GM21367 (cell line): Measurements from ENCODE around the gene TBC1D13.
"Not testable (repeated sequence)": the region's sequence is repeated elsewhere in the genome, so short reads cannot be mapped to it uniquely, and the experiment has no call there.

Experiments
- ATAC-seq: cut with Tn5 transposase; IDR thresholded peaks from one replicate; pipeline ENCODE4 v1.9.1; 2021; ENCODE audit not compliant: unreplicated experiment

TBC1D13 gene

DNA sequence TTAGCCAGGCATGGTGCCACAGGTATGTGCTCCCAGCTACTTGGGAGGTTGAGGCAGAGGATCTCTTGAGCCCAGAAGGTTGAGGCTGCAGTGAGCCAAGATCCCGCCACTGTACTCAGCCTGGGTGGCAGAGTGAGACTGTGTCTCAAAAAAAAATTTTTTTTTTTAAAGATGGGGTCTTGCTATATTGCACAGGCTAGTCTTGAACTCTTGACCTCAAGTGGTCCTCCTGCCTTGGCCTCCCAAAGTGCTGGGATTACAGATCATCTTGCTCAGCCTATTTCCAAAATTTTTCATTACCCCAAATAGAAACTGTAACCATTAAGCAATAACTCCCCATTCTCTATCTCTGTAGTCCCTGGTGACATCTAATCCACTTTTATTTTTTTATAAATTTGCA lies 4.4 kb upstream of the TBC1D13 start:
- no peak for ATAC-seq

DNA sequence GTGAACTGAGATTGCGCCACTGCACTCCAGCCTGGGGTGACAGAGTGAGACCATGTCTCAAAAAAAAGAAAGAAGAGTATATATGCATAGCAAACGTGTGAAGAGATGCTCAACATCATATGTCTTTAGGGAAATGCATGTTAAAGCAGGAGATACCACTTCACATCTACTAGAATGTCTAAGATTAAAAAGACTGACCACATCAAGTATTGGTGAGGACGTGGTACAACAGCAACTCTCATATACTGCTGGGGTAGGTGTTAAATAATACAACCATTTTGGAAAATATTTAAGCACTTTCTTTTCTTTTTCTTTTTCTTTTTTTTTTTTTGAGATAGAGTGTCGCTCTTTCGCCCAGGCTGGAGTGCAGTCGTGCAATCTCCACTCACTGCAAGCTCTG lies 1.6 kb upstream of the TBC1D13 start:
- ATAC-seq, result no peak

DNA sequence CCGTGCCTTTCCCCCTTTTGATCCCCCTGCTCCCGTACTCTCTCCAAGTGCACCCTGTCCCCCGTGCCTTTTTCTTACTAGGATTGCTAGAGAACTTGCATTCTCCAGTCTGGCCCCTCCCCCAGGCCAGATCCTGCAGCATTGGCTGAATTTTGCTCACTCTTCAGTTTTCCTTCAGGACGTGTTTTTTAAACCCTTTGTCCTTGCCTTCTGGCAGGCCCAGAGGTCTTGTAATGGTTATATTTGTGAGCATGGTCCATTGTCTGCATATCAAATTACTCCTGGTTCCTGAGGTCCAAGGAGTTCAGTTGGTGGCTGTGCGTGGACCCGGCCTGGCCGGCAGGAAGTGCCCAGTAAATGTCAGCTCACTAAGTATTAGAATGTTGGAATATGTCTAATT lies 606 bp downstream of the TBC1D13 start:
- ATAC-seq, result no peak

DNA sequence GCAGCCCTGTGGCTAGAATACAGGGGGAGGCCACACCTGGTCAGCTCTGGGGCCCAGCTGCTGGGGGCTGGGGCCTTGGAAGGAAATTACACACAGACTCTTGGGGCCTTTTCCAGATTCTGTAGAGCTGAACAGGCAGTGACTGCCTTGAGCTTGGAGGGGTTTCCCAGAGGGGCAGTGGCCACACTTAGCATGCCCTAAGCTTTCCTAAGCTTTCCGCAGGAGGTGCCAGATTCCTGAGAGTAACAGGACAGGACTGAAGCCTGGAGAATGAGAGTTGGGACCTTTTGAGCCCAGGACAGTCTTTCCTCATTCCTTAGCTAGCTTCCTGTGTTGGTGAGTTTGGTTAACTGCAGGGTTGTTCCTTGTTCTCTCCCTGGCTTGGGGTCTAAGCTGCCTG lies 1.4 kb downstream of the TBC1D13 start:
- no peak for ATAC-seq

DNA sequence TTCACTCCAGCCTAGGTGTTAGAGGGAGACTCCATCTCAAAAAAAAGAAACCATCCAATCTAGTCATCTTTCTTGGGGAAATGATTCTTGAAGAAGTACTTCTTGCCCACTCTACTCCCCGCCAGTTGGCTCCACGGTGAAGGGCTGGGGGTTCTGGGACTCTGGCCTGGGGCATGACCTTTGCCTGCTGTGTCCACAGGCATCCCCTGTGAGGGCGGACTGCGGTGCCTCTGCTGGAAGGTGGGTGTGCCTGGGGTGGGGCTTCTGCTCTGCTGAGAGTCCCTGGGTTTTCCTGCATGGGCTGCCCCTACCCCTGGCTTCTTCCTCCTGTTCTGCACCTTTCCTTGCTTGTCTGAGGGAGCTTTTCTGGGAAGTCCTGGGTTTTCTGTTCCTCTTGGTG lies 3.5 kb downstream of the TBC1D13 start:
- no peak for ATAC-seq

DNA sequence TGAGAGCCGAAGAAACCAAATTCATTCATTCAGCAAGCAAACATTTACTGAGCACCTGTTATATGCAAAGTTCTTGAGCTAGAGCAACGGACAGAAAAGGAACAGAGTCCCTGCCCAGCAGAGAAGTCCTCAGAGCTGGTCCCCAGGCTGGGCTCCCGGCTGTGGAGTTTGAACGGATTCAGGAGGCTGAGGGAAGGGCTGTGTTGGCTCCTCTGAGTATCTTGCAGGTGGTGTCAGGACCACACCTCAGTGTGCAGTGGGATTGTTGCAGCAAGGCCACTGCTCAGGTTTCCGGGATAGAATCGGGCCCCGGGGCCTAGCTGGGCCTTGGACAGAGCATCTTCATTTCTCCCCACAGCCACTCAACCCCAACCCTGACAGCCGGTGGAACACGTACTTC lies 5.1 kb downstream of the TBC1D13 start:
- no peak for ATAC-seq

DNA sequence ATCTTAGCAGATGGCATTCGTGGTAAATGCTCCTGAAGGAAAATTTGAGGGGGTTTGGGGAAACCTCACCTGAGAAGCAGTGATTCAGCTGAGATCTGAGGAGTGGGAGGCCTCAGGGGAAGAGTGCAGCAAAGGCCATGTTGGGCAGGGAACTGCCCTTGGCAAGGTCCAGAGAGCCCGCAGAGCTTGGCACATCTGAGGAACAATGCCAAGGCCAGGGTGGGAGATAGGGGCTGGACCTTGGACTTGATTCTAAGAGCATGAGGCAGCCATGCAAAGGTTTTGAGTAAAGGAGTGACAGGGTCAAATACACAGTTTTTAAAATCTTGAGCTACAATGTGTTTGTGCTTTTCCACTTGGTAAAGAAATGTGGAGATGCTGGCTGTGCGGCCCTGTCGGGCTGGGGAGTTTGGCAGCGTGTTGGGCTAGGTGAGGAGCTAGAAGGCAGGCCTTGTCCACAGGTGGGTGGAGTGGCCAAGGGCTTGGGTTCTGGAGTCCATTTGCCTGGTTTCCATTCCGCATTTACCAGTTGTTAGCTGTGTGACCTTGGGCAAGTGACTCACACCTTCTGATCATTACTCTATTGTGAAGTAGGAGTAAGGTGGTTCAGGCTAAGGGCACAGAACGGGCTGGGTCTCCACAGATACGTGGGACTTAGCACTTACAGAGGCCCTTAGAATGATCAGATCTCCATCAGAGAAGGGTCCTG lies 6.1 kb downstream of the TBC1D13 start:
- ATAC-seq, result no peak

DNA sequence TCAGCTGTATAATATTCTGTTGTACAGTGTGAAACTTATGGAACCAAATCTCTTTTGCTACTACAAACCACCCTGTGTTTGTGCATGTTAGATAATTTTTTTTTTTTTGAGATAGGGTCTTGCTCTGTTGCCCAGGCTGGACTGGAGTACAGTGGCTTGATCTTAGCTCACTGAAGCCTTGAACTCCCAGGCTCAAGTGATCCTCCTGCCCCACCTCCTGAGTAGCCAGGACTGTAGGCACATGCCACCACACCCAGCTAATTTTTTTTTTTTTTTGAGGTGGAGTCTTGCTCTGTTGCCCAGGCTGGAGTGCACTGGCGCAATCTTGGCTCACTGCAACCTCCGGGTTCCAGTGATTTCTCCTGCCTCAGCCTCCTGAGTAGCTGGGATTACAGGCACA lies 7.9 kb downstream of the TBC1D13 start:
- ATAC-seq, result not testable (repeated sequence)

DNA sequence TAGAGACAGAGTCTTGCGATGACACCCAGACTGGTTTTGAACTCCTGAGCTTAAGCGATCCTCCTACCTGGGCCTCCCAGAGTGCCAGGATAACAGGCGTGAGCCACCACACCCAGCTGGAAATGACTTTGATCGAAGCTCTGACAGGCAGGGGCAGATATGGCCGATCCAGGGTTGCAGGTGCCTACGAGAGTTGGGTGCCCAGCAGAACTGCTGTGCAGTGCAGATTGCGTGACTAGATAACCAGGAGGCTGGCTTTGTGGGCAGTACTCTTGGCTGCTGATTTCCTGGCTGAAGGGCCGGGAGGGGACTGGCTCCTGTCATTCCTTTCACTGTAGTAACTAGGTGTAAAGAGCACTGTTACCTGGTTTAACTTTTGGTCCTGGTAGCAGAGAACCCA lies 11.8 kb downstream of the TBC1D13 start:
- no peak for ATAC-seq

DNA sequence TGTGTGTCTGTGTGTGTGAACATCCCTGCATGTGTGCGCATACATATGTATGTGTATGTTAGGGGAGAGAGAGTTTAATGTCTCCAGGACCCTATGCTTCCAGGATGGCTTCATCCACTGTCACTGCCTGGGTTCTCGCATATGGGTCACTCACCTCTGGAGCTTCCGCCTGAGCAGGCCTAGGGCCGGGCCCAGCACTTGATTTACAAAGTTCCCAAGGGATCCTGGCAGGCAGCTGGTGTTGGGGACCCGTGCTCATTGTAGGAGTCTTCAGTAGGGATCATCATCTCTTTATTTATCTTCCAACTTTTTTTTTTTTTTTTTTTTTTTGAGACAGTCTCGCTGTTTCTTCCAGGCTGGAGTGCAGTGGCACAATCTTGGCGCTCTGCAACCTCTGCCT lies 13.0 kb downstream of the TBC1D13 start:
- ATAC-seq, result no peak

DNA sequence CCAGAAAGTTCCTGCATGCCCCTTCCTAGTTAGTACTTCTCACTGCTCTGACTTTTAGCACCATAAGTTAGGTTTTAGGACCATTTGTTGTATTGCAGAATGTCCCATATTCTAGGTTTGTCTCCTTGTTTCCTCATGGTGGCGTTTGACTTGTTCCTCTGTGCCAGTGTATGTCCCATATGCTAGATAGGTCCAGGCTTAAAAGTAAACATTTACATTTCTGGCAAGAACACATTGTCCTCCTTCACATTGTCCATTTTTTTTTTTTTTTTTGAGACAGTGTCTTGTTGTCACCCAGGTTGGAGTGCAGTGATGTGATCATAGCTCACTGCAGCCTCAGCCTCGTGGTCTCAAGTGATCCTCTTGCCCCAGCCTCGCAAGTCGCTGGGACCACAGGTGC lies 15.4 kb downstream of the TBC1D13 start:
- no peak for ATAC-seq

DNA sequence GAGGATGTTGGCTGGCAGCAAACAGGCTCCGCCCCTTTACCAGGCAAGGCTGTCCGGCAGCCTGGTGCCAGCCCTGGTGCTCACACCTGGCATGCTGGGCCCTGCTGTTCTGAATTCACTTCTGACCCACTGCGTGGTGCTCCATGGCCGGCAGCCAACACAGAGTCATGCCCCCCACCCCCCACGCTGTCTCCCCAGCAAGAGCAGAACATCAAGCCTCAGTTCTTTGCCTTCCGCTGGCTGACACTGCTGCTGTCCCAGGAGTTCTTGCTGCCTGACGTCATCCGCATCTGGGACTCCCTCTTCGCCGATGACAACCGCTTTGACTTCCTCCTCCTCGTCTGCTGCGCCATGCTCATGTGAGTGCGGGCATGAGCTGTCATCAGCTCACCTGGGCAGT lies 18.6 kb downstream of the TBC1D13 start:
- ATAC-seq, result no peak

DNA sequence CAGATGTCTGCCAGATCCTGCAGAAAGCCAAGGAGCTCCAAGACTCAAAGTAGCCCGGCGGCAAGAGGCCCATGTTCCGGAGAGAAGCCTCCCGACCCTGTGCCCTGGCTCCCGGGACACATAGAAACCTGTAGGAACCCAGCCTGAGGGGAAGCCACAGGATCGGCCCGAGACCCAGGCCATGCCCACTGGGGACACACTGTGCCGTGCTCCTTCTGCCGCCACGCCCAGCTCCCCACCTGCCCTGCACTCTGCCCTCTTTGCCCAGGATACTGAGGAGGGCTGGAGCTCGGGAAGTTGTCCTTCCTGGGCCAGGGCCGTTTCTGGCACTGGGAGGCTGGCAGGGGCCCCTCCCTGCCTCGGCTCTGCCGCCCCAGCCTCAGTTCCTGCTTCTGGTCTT lies 20.8 kb downstream of the TBC1D13 start:
- no peak for ATAC-seq

DNA sequence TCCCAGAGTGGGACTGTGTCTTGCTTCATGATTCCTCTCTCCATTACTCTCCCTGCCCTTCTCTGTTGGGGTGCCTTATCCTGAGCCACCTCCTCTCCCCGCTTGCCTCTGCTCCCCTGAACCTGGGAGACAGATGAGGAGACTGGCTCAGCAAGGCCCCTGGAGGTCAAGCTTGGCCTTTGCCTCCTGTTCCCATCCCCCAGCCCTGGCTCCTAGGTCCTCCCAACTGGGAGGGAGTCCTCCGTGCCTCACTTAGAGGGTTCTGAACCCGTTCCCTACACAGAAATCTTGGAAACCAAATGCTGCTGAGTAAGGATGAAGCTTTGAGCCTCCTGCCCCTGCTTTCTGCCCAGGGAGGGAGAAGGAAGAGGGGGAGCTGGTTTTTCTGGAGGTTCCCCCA lies 21.5 kb downstream of the TBC1D13 start:
- no peak for ATAC-seq

DNA sequence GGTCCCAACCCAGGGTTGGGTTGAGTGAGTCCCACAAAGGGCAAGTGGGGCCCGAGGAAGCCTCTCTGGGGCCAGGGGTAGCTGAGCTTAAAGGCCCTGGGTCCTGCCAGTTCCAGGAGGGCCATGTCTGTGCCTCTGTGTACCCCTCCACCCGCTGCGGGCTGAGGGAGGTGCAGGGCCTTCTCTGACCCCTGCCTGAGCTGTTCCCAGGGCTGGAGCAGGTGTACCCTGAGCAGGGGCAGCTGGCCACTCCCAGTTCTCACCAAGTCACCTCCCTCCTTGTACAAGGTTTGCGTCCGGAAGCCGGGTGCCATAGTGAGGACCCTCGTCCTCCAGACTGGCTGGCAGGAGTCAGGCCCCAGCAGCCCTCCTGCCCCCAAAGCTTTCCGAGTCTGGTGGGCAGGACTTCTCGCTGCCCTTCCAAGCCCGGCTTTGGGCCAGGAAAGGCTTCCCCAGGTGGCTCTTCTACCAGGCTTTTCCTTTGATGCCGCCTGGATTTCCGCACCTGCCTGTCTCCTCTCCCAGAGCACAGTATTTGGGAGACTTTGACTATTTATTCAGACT lies 22.1 kb downstream of the TBC1D13 start:
- no peak for ATAC-seq

DNA sequence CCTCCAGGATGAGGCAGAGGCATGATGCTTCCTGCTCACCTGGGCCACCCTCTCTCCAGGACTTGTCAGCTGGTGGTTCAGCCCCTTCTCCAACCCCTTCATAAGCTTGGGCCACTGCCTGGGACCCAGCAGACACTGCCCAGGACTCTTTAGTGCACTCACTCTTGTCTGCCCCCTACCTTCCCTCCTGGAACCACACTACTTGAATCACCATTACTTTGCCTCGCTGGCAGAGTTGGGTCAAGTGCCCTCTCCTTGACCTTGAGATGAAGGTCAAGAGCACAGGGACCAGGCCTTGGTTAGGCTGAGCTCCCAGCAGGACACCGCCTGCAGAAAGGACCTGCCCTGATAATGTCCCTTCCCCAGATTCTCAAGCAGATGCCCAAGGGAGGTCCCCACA lies 22.8 kb downstream of the TBC1D13 start:
- no peak for ATAC-seq

DNA sequence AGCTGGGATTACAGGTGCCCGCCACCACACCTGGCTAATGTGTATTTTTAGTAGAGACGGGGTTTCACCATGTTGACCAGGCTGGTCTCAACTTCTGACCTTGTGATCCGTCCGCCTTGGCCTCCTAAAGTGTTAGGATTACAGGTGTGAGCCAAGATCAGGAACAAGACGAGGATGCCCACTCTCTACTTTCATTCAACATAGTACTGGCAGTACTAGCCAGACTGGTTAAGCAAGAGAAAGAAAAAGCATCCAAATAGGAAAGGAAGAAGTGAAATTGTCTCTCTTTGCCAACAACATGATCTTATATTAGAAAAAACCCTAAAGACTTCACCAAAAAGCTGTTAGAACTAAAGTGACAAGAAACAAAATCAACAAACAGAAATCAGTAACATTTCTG lies 23.8 kb downstream of the TBC1D13 start:
- ATAC-seq, result no peak

DNA sequence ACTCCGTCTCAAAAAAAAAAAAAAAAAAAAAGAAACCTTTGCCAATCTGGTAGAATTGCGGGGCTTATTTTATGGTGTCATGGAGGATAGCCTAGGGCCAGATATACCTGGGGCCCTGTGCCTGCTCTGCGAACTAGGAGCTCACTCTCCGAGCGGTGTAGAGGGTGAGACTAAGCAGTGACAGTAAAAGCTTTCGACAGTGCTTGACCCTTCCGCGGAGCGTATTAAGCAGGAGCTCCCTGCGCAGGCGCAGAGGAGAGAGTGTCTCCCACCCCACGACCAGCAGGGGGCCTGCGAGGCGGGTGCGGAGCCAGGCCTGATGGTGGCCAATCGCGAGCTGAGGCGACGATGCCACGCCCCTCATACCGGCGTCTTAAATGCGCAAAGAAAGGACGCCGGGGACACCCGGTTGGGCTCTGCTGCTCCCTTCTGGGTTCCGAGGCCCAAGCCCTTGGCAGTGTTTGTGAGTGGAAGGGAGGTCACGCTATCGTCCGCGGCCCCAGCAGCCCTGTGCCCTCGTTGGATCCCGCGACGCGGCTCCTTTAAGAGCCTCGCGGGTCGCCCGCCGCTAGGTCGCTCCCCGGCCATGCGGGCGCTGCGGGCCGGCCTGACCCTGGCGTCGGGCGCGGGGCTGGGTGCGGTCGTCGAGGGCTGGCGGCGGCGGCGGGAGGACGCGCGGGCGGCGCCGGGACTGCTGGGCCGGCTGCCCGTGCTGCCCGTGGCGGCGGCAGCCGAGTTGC lies 31.2 kb downstream of the TBC1D13 start, which contains the start of gene ENDOG:
ENDOG (plus strand) TSS at position 402 of the 740 bp plus-strand sequence; CDS start at position 587, 185 bp downstream.
- ATAC-seq, result peak; percentile 86

DNA sequence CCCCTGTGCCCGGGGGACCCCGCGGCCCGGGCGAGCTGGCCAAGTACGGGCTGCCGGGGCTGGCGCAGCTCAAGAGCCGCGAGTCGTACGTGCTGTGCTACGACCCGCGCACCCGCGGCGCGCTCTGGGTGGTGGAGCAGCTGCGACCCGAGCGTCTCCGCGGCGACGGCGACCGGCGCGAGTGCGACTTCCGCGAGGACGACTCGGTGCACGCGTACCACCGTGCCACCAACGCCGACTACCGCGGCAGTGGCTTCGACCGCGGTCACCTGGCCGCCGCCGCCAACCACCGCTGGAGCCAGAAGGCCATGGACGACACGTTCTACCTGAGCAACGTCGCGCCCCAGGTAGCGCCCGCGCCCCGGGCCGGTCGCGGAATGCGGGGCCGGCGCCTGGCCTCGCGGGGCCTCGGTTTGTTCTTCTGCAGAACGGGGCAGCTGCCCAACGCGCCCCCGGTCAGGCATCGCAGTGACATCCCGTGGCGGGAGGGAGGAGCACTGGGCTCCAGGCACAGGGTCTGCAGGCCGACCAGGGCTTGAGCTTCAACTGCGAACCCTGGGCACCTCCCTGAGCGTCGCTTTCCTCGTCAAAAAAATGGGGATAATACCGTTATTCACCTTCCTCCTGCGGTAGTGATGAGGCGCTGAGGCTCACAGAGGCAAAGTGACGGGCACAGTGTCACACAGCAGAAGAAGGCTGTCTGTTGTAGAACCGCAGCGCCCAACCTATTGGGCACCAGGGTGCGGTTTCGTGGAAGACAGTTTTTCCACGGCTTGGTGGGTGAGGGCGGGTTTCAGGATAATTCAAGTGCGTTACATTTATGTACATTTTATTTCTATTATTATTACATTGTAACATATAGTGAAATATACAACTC lies 32.0 kb downstream of the TBC1D13 start:
- ATAC-seq, result no peak

DNA sequence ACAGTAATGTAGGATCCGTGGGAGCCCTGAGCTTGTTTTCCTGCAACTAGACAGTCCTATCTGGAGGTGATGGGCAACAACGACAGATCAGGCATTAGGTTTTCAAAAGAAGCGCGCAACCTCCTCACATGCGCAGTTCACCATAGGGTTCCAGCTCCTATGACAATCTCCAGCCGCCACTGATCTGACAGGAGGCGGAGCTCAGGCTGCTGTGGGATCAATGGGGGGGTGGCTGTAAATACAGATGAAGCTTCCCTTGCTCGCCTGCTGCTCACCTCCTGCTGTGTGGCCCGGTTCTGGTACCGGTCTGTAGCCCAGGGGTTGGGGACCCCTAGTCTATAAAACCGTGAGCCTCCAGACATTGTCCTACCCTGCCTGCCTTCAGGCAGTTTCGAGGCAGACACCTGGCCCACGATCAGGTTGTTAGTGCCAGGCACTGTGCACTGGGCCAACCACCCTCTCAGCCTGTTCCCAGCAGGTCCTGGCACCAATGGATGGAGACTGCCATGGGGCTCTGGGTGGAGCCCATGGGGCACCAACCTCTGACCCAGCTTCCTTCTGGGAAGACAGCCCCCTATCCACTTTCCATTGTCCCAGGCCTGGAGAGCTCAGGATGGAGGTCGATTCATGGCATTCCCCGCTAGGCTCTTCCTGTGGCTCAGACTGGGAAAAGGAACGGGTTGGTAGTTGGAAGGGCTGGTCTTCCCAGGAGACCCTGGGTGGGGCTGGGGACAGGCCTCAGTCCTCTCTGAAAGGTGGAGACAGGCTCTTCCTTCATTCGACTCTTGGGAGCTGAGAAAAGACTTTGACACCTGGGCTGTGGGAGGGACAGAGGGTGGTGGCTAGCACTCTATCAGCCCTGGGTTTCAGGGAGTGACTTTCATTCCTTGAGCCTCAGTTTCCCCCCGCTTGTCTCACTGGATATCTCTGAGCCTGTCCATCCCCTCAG lies 32.9 kb downstream of the TBC1D13 start:
- no peak for ATAC-seq
